ENCODE data around the gene RBM10. TPM values are rescaled to one million over a fixed set of nuclear protein-coding genes. Genes with fewer than 3 reads are reported as not detected.
A peak's percentile ranks its signal among the peaks of the same experiment; 100 is the strongest.

Gene RBM10
- total and polyA plus RNA-seq, 9 of the 15 experiments (the other 6 are each of a cell fraction or from before 2014, with no cell fraction given) = 1.1 to 61.7 (median 31.5) TPM

- peak in 1 of 4 experiments; percentile 24 for DNase-seq (ENCODE audit: extremely low read depth in 1 of 4, low spot score in 3 of 4)
- FAIRE-seq = no peak
- ChIA-PET CTCF (ENCODE audit: low intra/inter-chr PET ratio) (no interaction called here), POLR2A (interaction anchor here (1.0 kb wide), 1 partner anchor 8 kb away, joined by 6 read pairs; no protein-coding TSS in a partner anchor)
- Histone ChIP-seq H3K9me3 (replicated peaks; ENCODE audit: control insufficient read depth, insufficient read depth, low read depth, low read length) (no peaks in the 10 kb centered on the region), H3K79me2 (ENCODE audit: control insufficient read depth, insufficient read depth, low read length) (no peaks in the 10 kb centered on the region), H4K20me1 (replicated peaks; ENCODE audit: control insufficient read depth, insufficient read depth, low read length) (no peaks in the 10 kb centered on the region), H3K9ac (ENCODE audit: insufficient read depth in 1 of 2, low read depth in 2 of 2, low read length in 2 of 2) (no peak overlapping the region), H3K4me2 (ENCODE audit: insufficient read depth, low read length) (no peak overlapping the region), H3K27me3 (ENCODE audit: control insufficient read depth in 2 of 2, insufficient read depth in 2 of 2, low read length in 2 of 2) (no peaks in the 10 kb centered on the region), H3K4me1 (replicated peaks in 1 of 2; ENCODE audit: control insufficient read depth in 2 of 2, insufficient read depth in 2 of 2, low read length in 2 of 2) (no peaks in the 10 kb centered on the region), H3K36me3 (ENCODE audit: control insufficient read depth, insufficient read depth, low read length) (peaks cover 92% of the 10 kb centered on the region), H3K4me3 (no peak overlapping the region), H3K27ac (ENCODE audit: extremely low read depth, low read depth, low read length) (no peak overlapping the region), H3K9me1 (ENCODE audit: control insufficient read depth, insufficient read depth, low read length) (no peaks in the 10 kb centered on the region), H2AFZ (ENCODE audit: low read depth, low read length) (no peak overlapping the region)
- intact Hi-C loops (cut with micrococcal nuclease) (no loop called here), in situ Hi-C loops (cut with MboI) (no loop called here)
- TF ChIP-seq PTTG1 (tag; IDR thresholded peaks at IDR 0.05; ENCODE audit: low read depth) = no peak
- no peak for TF ChIP-seq ZFP91 (CRISPR knock-in tag; IDR thresholded peaks at IDR 0.05)
- peak in 2 of 3 experiments; percentile 21 to 26; a peak in 1 of 6 replicates for TF ChIP-seq CTCF (IDR thresholded peaks at IDR 0.05 in 2 of 3, conservative IDR thresholded peaks at IDR 0.05 in 1 of 3; ENCODE audit: insufficient read depth in 2 of 3, low read depth in 1 of 3, low read length in 3 of 3)
- TF ChIP-seq CREB3L1 (IDR thresholded peaks at IDR 0.05; ENCODE audit: borderline replicate concordance, low read depth) = no peak
- WGBS (ENCODE audit: insufficient coverage, low coverage, missing lambda C conversion rate) = 84% methylated on average over 4 of the region's 5 CpGs
- peak; percentile 78 for ATAC-seq
- no TSS peak for BruUV-seq (replicated peaks)
Measured at GRCh38 chrX:47204970-47205369, 59.9 kb downstream of the RBM10 start.
